Fibroblast of mammary gland (primary cell): Measurements from ENCODE around the gene GZF1.
A peak's percentile ranks its signal among the peaks of the same experiment; 100 is the strongest.

Experiments used
- DNase-seq: peaks from one replicate; pipeline ENCODE4 v3.0.0-alpha.2; 2010; ENCODE audit warnings: low read depth
- H3K4me3 ChIP-seq: 2 replicates; pipeline ENCODE4 v1.5.1; 2011; ENCODE audit warnings: low read depth, mild to moderate bottlenecking, low read length, moderate library complexity; ENCODE audit not compliant: control insufficient read depth
- CTCF ChIP-seq: conservative IDR thresholded peaks from 2 replicates; pipeline ENCODE4 v1.5.1; 2011; ENCODE audit warnings: low read depth, low read length, inconsistent platforms; ENCODE audit not compliant: control insufficient read depth, insufficient read depth

Gene GZF1

GRCh38 chr20:23361119-23361475, 885 bp upstream of the GZF1 start:
- H3K4me3 ChIP-seq, result peak overlapping the region; percentile 62
- no peak for TF ChIP-seq CTCF
- peak; percentile 62 for DNase-seq

- TF ChIP-seq CTCF, result no peak
- DNase-seq, result no peak
- H3K4me3 ChIP-seq, result peak overlapping the region; percentile 76
These were observed 642 bp downstream of the GZF1 start for GRCh38 chr20:23362392-23363256.

GRCh38 chr20:23363257-23363649, 1.3 kb downstream of the GZF1 start:
- TF ChIP-seq CTCF, result no peak
- peak overlapping the region; percentile 76 for H3K4me3 ChIP-seq

GRCh38 chr20:23365390-23366165, 3.6 kb downstream of the GZF1 start:
- H3K4me3 ChIP-seq, result no peak overlapping the region
- no peak for TF ChIP-seq CTCF

More at GRCh38 chr20:23363257-23363649, 1.3 kb downstream of the GZF1 start:
- no peak for DNase-seq

GRCh38 chr20:23366384-23366783, 4.4 kb downstream of the GZF1 start:
- H3K4me3 ChIP-seq, result no peak overlapping the region
- DNase-seq, result no peak
- no peak for TF ChIP-seq CTCF

More at GRCh38 chr20:23365390-23366165, 3.6 kb downstream of the GZF1 start:
- no peak for DNase-seq

- no peak overlapping the region for H3K4me3 ChIP-seq
- peak; percentile 67 for DNase-seq
- no peak for TF ChIP-seq CTCF
These were observed 5.8 kb downstream of the GZF1 start for GRCh38 chr20:23367770-23368169.
